Activated CD8-positive, alpha-beta memory T cell treated with anti-CD3 and anti-CD28 coated beads for 24 hours (primary cell): Measurements from ENCODE around the gene LMX1B.

Source experiments
- DNase-seq: peaks from one replicate; pipeline ENCODE4 v3.0.0-alpha.2; 2020

Gene LMX1B

DNA sequence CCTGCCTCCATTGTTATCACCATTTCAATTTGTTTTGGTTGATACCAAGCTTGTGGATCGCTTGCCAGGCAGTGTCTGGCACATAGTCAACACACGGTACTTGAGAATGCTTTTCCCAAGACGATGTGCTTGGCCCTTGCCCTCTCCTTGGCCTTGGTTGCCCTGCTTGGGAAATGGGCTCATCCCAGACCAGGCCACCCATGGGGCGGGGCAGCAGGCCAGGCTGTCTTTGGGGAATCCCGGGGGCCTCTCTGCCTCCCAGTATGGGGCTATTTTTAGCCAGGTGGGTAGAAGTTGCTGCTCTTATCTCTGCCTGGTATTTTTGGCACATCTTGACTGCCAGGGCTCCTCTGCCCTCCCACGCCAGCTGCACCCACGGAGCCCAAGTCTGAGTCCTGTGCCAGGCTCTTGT is 49.9 kb downstream of the LMX1B start:
- no peak for DNase-seq

DNA sequence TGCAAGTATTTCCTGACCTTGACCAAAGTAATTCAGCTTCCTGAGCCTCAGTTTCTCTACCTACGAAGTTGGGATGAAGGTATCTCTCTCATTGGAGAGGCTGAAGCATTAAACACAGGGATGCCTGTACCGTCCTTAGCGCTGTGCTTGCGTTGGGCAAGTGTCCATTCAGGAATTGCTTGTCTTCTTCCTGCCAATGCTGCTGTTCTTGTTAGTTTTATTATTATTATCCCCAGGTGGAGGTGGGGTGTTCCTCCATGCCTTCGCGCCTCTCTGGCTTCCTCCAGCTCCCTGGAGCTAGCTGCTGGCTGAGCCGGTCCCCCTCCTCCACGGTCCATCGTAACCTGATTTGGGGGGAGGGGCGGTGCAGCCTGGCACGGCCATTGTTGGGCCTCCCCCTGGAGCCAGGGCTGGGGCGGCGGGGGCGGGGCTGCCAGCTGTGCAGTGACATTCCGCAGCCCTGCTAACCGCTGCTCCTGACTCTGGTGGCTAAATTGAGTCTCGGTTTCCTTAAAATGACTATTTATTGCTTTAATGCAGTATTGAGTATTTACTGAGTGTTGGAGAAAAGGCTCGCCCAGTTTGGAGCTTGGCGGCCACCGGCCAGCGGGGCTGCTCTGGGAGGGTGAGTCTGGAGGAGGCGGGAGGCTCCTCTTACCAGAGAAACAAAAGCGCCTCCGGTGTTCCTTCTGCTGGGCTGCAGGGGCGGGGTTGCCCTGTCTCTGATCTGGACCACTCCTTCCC is 51.3 kb downstream of the LMX1B start:
- DNase-seq, result no peak

DNA sequence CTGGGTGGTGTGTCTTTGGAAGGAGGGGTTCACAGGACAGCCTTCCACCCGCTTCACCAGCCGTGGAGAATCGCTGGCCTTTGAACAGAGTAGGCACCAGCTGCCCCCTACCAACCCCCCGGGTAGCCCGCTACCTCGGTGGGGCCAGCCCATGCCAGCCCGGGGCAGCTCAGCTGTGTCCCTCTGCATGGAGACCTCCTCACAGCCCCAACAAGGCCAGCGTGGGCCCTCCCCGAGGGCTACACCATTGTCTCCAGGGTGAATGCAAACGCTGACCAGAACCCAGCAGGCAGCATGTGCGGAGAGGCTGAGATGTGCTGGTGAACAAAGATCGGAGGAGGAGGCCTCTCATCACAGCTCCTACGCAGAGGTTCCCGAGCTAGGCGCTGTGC is 51.9 kb downstream of the LMX1B start:
- no peak for DNase-seq

DNA sequence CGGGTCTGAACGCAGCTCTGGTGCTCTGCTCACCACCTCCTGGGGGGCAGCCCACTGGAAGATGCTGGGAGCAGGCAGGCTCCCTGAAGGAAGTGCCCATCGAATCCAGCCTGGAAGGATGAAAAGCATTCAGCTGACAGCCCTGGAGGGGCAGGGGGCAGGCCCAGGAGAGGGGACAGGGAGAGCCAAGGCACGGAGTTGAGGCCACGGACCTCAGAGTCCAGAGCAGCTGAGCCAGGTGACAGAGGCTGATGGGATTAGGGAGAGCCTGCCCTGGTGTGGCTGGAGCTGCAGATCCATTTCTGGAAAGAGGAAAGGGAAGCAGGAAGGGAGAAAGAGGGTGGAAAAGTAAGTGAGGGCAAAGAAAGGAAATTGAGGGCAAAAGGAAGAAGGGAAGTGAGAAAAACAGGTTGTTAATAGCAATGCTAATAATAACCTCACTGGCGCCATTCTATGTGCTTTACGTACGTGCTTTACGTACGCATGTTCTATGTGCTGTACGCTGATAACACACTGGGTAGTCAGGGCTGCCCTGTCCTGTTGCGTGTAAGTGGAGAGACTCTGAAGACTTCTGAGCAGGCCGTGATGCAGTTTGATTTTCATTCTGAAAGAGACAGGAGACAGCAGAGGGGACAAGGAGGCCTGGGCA is 52.6 kb downstream of the LMX1B start:
- DNase-seq, result no peak

DNA sequence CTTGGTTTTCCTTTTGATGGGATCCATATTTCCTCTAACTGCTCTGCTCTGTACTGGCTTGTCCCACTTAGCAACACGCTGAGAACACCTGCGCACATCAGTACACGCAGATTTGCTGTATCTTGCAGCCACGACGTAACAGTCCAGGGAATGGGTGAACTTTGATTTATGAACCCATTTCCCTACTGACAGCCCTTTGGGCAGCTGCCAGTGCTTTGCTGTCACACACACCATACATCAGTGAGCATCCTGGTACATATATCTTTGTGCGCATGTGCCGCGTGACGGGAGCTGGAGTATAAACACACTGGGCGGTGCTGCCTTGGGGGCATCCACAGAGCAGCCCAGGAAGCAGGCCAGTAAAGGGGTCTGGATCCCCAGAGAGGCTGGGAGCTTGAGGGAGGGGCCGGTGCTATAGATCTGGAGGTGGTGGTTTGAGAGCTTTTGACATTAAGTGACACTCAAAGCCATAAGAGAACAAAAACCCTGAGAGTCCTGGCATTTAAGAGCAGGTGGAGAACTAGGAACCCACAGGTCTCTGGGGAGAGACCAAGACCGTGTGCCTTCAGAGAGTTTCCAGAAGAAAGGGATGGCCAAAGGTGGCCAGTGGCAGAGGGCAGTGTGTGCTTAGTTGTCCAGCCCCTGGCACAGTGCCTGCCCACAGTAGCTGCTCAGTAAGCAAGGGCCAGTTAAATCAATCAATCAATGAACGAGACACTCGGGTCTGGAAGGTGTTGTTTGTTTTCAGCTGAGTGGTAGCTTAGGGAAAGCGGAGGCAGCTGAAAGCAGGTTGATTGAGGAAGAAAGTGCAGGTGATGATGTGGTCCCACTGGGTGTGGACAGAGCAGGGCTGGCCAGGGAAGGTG is 53.7 kb downstream of the LMX1B start:
- DNase-seq, result no peak

DNA sequence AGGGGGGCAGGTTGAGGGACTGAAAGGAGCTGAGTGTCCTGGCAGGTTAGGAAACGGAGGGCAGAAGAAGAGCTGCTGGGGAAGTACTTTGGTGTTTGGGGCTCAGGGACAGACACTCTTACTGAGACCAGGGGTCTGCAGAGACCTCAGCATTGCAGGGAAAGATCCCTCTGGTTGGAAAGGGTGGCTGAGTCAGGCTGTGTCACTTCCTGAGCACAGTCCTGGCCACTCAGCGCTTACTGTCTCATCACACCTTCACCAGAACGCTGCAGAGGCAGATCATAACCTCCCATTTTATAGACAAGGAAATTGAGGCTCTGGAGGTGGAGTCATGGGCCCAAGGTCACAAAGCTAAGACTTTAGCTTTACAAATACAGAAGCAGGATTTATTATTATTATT is 54.3 kb downstream of the LMX1B start:
- DNase-seq, result no peak

DNA sequence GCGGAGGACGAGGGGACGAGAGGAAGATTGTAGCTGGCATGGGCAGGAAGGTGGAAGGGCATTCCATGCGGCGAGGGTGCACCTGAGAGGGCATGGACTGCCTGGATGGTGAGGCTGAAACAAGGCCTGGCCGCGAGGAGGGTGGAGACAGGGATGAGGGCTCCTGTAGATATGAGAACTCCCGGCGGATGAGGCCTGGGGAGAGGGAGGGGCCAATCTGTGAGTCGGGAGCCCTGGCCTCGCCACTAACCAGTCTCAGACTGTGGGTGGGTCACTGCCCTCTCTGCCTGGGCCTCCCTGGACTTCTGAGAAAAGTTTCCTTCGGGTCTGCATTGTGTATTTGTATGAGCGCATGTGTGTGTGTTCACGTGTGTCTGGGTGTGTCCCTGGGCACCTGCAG is 55.4 kb downstream of the LMX1B start:
- DNase-seq, result no peak

DNA sequence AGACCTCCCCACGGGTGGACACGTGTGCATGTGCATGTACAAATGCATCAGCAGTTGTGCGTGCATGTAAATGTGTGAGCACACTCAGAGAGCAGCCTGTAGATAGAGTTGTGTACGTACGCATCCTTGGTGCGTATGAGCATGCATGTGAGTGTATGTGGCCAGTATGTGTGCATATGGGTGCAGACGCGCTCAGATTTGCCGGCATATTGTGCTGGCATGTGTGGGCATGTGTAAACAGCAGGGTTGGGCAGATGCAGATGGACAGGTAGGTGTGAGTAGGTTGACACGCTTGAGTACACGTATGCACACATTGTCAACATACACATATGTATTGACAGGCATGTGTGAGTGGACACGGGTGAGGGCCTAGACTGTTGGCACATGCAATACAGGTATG is 56.5 kb downstream of the LMX1B start:
- no peak for DNase-seq

DNA sequence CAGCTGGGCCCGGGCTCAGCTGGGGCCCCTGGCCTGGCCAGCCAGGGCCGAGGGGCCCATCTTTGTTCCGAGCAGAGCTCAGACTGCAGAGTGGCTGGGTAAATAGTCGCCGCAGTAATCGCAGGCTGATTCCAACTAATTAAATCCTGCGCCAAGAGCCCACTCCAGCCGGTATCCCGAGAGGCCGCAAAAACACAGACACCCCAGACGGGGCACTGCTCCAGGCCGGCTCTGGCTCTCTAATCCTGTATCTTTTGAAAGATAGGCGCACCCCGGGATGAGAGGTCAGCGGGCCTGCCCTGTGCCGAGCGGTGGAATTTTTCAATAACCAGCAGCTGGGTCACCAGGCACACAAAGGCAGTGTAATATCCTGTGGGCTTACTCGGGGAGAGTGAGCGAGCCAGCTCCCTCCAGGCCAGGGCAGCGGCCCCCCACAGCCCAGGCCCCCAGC is 57.7 kb downstream of the LMX1B start:
- no peak for DNase-seq

DNA sequence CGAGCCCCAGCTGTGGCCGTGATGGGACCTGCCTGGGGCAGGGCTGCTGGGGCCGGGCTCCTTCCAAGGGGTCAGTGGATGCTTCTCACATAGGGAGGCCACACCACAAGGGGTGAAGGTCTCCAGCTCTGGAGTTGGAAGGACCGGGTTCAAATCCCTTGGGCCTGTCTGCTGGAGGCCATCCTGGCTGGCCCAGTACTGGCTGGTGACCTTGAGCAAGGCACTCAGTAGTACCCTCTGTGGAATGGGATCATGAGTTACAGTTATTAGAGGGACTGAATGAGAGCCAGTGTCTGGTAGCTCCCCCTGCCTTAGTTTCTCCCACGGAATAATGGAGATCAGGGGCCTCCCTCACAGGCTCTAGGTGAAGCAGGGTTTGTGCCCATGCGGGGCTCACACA is 58.3 kb downstream of the LMX1B start:
- DNase-seq, result no peak

DNA sequence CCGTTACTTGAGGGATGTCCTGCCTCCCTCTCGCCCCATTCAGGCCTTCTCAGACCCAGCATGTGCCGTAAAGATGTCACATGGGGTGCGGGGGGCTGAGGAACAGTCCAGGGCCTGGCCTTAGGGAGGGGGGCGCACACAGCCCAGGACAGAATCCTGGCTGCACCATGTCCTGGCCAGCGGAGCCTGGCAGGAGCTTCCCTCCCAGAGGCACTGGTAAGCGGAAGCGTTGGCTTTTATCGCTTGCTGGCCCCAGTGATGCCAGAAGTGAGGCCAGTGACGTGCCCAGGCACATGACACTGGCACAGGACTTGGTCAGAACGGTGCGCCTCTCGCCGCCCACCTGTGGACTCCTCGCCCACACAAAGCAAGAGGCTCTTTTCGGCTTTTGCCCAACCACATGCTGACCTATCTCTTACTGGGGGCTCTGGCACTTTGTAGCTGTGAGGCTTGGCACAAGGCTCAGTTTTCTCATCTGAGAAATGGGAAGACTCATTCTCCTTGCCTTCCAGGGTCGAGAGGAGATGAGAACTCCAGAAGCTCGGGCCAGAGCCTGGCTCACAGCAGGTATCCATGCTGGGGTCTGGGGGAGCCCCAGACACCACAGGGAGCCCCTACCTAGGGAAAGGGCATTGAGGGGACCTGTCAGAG is 59.0 kb downstream of the LMX1B start:
- no peak for DNase-seq

DNA sequence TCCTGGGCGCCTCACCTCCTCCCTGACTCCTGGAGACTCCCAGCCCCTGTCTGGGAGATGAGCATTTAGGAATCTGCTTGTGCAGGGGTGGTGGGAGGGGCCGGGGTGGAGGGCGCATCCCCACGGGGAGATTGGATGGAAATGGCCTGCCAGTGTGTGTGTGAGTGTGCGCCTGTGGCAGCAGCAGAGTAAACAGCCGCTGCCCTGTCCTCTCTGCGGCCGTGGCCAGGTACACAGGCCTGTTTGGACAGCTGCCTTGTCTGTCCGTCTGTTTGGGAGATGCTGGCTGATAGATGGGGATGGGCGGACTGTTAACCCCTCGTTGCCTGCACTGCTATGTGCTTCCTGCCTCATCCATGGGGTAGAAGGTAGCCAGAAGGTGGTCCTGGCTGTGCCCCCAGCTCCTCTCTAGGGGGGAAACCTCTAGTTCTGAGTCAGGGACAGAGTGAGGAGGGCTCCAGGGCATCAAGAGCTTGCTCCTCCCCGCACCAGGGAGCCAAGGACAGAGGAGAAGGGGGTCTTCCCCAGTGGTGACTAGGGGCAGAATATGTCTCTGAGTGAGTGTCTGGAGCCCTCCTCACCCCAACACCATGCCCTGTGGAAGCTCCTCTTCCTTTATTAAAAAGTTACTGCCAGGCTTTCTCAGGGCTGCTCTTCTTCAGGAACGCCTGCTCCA is 60.1 kb downstream of the LMX1B start:
- no peak for DNase-seq

DNA sequence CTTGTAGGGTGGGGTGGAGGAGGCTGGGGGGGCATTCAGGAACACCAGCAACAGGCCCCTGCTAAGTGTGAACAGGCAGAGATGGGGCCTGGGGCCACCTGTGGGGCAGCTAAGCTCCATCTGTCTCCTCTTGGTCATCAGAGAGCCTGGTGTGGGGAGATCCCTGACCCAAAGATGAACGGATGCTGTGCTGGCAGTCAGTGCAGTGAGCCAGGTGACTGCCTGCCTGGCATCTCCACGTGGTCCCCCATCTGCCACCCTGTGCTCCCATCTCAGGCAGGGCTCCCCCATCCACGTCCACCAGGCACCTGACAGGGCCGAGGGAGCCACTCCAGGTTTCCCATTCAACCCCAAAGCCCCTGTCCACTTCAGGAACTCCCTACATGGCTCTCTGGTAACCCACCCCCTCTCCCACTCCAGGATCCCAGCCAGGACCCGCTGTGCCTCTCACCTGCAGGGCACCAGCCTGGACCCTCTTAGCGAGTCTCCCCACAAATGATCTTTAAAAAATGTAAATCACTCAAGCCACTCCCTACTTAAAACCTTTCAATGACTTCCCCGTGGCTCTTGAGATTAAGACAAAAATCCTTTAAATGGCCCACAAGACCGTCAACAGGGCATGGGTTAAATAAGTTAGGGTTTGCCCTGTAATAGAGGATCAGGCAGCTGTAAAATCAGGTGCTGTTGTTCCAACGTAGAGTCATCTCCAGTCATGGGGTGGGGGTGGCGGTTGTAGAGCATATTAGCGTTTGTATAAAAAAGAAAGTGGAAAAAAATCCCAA is 60.8 kb downstream of the LMX1B start:
- DNase-seq, result no peak

DNA sequence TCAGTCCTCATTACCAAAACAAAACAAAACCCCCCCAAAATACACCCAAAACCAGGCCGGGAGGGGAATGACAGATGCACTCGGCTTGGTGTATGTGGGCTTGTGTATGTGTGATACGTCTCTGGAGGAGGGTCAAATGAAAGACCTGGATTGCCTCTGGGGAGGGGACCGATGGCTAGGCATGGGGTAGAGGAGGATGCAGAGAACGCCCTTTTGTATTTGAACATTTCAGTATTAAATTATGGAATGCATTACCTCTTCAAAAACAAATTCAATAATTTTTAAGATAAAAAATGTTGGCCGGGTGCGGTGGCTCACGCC is 61.4 kb downstream of the LMX1B start:
- no peak for DNase-seq

DNA sequence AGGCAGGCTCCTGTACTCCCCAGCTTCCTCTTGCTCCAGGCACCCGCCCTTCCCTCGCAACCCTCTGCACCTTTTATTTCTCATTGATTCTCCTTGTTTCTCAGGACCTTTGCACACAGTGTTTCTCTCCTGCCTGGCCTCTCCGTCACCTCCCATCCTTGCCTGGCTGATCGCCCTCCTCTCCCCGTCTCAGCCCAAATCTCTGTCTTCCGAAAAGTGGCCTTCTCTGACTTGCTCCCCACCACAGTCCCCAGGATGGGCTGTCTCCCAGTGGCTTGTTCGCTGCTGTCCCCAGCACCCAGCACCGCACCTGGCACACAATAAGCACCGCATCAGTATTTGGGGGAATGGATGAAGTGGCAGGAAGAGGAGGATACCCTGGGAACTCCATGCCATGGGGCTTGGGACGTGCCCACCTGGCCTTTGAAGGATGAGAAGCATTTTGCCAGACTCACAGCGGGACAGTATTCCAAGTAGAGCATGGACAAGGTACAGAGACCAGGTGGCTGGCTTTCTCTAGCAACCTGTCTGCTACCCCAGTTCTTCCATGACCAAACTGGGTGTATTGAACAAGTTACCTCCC is 62.5 kb downstream of the LMX1B start:
- DNase-seq, result no peak

DNA sequence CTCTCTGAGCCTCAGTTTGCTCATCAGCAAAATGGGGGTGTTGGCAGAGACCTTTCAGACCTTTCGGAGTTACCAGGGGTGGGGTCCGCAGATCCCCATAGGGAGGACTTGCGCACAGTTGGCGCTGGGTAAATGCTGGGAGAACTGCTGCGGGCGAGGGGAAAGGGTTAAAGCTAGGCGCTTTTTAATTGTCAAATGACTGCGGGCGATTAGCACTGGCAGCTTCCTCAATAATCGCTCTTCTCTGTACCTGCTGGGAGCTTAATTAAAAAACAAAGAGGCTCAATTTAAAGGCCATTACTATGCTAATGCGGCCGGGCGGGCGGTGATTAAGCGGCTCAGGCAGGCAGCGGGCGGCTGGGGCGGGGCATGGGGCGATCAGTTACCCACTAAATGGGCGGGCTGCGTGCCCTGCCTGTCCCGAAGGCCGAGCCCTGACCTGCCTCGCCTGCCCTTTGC is 63.0 kb downstream of the LMX1B start:
- DNase-seq, result no peak

DNA sequence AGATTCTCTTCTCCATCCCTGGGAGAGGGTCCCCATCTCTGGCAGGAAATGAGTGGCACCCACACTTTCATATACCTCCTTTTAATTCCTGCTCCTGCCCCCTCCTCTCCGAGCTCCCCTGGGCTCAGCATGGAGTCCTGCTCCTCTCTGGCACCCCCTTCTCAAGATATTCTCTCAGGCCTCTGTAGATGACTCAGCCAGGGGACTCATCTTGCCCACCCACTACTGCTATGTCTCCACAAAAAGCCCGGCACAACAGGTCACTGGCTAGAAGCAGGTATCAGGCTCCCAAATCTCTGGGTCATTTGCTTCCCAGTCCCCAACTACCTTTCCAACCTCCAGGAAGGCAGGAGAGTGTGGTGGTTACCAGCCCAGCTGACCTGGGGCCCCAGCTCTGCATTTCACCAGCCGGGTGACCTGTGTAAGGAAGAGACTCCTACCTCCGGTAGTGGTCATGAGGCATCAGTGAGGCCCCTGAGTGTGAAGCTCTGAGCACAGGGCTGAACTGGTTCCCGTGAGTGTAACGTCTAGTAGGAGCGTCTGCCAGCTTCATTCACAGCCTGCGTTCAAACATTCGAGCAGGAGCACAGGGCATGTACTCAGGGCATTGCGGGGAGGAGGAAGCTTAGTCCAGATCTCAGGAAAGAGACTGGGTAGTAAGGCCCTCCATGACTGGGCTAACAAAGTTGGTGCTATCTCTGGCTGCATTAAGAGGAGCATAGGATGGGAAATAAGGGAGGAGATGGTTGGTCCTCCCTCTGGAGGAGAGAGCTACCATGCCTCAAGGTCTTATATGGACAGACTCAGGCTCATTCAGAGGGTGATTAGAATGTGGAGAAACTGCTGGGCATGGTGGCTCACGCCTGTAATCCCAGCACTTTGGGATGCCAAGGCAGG is 63.7 kb downstream of the LMX1B start:
- no peak for DNase-seq

DNA sequence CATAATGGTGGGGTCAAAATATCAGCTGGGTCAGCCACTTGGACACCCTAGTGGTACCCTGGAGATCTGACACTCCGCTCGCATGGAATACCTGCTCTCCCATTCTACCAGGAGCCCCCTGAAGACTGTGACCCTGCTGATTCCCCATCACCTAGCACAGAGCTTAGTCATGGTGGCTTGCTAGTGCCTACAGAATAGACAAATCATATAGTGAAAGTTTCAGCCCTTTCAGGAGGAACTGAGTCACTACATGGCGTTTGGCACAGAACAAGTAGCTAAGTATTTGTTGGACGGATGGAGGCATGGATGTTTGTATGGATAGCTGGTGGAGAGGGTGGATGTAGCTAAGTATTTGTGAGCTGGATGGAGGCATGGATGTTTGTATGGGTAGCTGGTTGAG is 65.3 kb downstream of the LMX1B start:
- DNase-seq, result no peak

DNA sequence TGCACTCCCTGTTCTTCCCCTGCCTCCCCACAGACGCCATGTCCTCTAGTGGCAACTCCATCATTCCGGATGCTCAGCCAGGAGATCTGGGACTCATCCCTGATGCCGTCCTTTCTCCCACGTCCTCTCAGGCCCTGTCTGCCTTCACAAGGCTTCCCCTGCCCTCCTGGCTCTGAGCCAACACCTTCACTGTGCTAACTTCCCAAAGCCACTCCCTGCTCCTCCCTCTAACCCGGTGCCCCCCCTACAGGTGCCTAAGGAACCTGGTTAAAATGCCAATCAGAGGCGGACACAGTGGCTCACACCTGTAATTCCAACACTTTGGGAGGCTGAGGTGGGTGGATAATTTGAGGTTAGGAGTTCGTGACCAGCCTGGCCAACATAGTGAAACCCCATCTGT is 67.6 kb downstream of the LMX1B start:
- DNase-seq, result no peak

DNA sequence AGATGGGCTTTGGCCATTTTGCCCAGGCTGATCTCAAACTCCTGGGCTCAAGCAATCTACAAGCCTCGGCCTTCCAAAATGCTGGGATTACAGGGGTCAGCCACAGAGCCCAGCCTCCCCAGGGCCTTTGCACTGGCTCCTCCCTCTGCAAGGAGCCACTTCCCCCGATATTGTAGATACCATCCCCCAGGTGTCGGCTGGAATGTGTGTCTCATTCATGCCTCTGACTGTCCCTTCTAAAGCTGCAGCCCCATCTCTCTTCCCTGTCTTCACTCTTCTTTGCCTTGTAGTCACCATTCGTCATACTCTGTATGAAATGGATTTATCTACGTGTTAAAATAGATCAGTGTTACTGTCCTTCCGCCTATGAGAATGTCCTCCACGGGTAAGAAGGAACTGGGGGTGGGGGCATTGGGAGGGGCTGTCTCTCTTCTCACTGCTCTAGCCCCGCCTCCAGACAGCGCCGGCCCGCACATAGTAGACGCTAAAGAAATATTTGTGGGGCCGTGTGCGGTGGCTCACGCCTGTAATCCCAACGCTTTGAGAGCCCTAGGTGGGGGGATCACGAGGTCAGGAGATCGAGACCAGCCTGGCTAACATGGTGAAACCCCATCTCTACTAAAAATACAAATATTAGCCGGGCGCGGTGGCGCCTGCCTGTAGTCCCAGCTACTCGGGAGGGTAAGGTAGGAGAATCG is 68.5 kb downstream of the LMX1B start:
- no peak for DNase-seq
